Amygdala (tissue), 56 donors: ENCODE data around the gene CEP170.

Experiments used
- DNase-seq, 56 donors: peaks; one replicate each; lab custom pipeline; 2025; lab: John Stamatoyannopoulos, UW

CEP170 gene

DNA sequence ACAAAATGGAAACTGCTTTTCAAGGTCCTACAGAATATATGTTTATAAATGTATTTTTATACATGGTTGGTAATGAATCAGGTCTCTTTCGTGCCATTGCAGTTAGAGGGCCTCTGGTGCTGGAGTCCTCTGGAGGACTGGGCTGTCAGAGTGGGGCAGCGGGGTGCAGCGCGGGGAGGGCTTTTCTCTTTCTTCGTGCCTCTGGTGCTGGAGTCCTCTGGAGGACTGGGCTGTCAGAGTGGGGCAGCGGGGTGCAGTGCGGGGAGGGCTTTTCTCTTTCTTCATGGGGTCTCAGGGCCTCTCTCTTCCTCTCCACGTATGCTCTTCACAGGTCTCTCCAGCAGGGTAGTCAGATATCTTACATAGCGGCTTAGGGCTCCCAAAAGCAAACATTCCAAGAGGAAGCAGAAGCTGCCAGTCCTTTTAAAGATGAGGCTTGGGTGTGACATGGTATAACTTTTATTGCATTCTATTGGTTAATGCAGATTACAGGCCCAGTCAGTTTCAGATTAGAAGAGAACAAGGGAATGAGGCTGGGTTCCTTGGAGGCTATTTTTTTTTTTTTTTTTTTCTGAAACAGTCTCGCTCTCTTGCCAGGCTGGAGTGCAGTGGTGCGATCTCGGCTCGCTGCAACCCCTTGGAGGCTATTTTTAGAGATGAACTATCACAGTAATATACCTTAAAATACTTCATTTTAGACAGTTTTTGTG, 13.8 kb upstream of the CEP170 start:
- no peak for DNase-seq

DNA sequence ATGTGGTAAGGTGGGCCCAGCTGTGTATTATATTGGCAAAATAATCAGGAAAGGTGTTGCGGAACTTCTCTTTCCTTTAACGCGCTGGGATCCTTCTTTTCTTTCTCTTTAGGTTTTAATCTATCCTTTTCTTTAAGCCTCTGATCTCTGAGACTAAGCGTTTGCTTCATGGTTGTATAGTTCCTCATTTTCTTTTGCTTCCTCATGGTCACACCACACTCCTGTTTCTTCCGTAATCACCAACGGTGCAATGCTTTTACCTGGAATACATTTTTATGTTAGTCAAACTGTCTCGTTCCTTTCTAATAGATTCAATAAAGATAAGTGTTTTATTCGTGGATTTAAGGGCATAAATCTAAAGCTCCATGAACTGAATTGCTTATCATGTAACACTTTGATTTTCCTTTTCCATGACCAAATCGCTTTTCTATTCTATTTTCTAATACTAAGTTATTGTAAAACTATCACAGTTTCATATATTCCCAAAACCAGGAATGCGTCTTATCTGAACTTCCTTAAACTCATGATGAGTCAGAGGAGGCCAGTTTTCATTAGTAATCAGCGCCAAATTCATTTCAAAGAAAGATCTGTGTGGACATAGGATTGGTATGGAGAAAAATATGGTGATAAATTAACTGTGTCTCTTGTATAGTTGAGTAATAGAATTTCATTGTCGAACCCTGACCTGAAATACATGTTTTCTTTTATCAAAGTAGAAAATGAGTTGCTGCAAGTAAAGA, 13.0 kb upstream of the CEP170 start:
- no peak for DNase-seq

DNA sequence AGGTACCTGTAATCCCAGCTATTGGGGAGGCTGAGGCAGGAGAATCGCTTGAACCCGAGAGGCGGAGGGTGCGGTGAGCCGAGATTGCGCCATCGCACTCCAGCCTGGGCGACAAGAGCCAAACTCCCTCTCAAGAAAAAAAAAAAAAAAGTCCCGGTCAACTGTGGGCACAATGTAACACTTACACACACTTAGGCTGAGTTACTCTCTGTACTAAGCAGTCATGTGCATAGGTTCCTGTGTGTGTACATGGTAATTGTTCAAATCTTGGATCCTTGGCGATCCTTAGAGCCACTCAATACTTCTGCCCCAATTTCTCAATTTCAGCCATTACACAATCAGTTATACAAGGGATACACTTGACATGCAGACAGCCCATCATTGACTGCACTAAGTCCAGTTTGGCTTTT, 12.4 kb upstream of the CEP170 start:
- DNase-seq = no peak

DNA sequence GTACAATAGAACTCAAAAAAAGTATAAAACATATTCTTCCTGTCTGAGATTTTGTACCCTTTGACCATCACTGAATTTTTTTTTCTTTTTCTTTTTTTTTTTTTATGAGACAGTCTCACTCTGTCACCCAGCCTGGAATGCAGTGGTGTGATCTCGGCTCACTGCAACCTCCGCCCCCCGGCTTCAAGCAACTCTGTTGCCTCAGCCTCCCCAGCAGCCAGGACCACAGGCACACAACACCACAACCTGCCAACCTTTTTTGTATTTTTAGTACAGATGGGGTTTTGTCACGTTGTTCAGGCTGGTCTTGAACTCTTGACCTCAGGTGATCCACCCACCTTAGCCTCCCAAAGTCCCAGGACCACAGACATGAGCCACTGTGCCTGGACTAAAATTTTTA, 11.2 kb upstream of the CEP170 start:
- DNase-seq = no peak

DNA sequence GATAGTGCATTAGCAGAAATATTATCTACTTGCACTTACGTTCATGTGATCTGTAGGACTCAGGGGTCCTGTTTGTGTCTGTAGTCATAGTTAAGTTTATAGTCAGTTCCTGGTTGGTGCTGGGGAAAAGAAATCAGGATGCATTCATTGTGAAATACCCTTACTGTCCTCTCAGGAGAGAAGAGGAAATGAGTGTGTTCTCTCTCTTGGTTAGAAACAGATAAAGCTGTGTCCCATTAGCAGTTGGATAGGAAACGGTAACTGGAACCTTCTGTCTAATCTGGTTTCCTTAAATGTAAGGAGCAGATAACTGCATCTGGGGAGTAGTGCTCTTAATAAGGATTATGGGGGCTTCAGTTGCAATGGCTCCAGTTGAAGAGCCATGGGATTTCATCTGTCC, 9.6 kb upstream of the CEP170 start:
- no peak for DNase-seq

DNA sequence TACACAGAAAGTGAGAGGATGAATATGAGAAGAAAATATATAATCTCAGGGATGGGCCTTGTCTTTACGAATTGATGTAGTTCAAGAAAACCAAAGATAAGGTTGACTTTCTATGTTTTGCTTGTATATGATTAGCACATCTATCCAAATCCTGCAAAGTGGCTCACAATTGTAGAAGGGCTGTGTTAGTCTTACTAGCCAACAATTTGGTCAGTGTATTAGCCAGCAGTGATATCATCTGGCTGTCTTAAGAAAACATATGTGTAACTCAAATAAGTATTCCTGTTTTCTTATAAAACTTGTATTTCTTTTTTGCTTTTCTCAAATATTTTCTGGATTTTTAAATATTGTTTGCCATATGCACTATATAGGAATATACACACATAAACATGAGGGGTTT, 6.3 kb upstream of the CEP170 start:
- no peak for DNase-seq

DNA sequence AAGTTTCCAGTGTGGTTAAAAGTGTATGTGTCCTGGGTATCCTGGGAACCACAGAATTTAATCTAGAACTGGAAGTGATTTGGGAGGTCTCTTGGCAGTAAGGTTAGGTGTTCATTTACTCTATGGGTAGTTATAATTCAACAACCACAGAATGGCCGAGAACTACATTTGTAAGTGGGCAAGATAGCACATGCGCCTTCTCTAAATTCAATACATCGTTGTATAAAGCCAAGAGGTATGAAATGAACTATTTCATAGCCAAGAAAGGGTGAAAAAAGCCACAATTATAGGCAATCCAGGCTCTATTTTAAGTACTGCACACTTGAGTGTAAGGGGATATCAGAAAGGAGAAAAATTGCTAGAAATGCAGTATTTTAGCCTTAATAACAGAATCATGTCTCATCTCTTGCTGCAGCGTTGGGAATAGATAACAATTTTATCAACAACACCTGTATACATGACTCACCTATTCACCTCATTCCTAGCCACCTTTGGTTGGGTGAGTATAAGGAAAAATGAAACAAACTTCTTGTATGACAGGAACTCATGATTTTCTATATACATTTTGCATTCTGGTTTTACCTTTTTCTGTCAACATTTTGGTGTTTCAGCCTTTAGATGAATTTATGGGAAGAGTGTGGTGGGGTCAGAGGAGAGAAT, 5.3 kb upstream of the CEP170 start:
- DNase-seq = no peak

DNA sequence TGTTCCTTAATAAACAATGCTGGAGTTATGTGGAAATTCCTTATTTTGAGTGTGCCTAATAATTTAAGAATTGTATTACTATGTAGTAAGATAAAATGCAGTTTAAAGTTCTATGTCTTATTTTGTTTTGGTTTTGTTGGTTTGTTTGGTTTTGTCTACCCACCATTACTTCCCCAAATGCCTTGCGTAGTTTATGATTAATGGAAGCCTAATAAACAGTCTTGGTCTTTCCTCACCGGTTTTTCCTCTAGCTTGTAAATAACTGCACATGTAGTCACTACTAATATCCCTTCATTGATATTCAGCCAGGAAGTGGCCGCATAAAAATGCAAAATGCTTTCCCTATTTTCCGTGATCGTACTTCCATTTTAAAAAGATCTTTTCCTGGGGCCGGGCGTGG, 3.6 kb upstream of the CEP170 start:
- DNase-seq = no peak

DNA sequence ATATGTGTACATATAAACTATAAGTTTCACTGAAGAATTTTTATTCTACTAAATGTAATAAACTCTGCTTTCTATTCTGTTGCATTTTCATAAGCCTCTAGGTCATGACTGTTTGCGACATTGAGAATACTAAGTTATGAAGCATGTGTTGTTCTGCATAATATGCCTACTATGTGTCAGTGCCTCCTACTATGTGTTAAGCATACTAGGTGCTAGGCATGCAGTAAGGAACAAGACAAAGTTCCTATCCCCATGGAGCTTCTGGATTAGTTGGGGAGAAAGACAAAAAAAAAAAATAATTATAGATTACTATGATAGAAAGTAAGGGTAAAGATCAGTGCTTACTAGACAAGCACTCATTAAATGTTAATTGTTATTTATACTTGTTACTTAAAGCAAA, 2.1 kb upstream of the CEP170 start:
- DNase-seq = no peak

DNA sequence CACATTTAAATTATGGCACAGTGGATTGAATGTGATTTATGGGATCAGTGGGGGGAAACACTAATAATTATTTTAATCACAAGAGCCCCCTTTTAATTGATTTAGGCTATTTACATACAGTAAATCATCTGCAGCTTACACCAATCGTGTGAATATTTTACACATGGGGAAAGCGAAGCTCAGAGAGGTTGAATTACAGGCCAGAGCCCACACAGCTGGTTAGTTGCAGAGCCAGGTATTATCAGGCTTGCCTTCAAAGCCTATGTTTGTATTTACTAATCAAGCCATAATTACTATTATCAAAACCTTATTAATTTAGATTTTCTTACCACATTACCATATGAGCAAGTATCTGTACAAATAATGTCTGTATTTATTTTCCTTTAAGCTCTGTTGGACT, 1.5 kb upstream of the CEP170 start:
- no peak for DNase-seq

DNA sequence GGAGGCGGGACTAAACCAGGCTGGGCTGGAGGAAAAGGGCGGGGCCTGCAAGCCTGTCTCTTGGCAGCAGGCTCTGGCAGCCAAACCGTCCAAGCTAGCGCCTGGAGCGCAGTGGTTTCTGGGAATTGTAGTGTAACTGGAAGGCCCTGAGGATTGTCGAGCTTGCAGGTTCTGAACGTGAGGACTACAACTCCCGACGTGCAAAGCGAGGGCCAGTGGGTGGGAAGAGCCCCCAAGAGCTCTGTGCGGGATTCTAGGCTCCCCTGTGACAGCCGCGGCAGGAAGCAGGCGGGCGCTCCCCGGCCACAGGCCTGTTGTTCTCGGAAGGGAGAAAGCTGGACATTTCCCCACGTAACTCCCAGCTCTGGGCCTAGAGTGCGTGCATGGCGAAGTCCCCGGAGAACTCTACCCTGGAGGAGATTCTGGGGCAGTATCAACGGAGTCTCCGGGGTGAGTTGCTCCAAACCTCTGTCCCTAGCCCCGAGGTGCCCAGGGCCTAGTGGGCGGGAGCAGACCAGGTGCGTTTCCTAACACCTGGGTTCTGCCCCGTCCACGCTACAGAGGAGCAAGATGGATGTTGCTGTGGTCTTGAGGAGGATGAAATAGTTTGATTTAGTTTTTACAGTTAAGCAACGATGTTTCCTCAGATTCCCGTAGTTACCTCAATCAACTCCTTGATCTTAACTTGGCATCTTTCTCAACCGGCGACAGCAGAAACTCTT, 871 bp upstream of the CEP170 start, which contains the start of gene SDCCAG8:
SDCCAG8 (plus strand) TSS at position 251 of the 722 bp plus-strand sequence; CDS start at position 384, 133 bp downstream.
- peak; percentile 64 to 100 (median 99) for DNase-seq

DNA sequence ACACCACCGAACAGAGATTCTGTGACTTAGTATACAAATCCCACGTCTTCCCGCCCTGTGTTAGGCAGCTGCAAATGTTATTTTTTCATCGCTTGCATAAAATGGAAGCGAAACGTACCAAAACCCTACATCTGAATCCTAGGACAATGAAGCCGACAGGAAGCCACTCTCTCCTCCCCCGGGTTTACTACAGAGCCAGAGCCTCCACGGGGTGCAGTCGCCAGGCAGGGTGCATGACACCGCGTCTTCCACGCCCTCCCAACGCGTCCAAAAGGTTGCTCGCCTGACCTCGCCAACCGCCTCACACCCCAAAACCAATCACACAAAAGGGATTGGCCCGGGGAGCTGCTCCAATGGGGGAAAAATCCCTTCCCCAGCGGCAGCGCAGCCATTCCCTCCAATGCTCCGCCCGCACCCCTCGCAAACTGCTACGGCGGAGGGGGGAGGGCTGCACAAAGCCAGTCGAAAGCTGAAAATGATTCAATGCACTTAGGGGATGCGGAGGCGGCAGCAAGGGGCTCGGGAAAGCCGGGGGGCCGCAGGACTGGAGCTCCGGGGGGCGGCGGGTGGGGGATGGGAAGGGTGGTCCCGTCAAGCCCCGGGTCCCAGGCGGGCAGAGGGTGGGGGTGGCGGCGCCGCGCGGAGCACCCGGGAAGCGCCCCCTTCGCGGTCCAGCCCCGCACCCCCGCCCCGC, 701 bp downstream of the CEP170 start:
- peak in 49 of 56 donors; percentile 17 to 81 (median 63) for DNase-seq

DNA sequence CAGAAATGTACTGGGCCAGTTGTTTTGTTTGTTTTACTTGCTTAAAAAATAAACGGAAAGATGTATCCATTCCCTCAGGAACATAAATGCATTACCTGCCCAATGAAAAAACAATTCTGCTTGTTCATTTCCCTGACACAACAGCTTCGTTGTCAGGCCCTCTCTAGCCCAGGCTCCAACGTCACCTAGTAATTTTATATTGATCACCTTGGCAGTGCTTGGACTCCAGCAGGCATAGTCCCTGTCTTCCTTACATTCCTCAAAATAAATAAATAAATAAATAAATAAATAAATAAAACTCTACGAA, 1.2 kb downstream of the CEP170 start:
- DNase-seq = peak in 3 of 56 donors; percentile 6 to 52 (median 15)

DNA sequence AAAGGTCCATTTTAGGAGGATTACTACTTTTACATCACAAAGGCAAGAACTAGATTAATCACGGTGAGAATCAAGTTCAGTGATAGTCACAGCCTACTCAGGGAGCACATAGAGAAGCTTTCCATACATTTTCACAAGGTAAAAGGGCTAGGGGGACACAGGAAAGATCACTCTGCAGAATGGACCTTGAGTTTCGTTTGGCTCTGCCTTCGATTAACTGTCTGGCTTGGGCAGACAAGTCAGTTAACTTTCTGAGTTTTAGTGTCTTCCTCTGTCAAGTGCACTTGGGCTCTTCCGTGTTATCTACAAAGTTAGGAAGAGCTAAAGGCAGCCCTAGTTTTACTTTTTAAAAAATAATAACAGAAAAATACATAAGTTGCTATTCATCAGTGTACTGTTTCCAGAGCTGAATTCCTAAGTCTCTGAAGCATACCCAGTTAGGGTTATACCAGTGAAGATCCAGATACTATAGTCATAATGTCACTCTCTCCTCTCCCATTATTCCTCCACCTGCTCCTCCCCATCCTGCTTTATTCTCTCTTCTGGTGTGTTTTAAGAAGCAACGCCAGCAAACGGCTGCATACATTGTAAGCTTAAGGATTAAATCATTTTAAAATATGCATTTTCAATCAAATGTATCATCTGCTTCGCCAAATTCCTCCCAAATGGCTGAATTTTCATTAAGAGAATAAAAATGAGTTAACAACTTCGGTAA, 1.7 kb downstream of the CEP170 start:
- DNase-seq = no peak

DNA sequence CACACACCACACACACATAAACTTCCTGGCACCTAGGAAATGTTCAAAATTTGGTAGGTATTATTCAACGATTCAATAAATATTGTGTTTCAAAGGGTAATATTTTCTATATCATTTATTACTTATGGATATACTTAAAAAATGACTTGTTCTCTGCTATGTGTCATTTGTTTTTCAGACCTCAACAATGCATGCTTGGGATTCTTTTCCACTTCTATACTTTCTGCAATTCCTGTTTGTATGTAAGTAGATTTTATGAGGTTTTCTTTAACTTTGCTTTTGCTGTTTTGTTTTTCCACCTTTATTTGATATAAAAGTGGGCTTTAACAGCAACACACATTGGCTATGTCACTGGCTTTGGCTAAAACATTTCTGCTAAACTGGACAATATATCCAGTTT, 3.5 kb downstream of the CEP170 start:
- no peak for DNase-seq

DNA sequence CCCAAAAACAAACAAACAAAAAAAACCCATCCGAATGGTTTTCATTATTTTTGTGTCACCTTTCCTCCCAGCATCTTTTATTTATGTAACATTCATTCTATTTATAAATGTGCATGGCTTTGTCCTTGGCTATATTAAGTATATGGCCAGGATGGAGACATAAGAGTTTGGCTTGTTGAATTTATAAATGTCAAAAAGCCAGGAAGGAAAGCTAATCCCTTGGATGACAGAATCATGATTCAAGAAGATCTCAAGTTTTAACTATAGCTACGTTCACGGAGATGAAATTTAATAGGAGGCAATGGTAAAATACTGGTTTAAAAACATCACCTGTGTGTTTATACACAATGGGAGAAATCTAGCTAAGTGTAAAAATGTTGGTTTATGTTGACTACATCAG, 5.0 kb downstream of the CEP170 start:
- no peak for DNase-seq

DNA sequence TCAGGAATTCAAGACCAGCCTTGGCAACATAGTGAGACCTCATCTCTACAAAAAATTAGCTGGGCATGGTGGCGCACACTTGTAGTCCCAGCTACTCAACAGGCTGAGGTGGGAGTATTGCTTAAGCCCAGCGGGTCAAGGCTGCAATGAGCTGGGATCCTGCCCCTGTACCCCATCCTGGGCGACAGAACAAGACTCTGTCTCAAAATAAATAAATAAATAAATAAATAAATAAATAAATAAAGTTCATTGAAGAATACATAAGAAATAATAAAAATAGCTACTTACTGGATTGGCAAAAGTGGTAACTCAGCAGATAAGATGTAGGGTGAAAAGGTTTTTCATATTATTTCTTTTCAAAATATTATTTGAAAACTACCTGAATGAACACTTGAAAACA, 5.9 kb downstream of the CEP170 start:
- no peak for DNase-seq

DNA sequence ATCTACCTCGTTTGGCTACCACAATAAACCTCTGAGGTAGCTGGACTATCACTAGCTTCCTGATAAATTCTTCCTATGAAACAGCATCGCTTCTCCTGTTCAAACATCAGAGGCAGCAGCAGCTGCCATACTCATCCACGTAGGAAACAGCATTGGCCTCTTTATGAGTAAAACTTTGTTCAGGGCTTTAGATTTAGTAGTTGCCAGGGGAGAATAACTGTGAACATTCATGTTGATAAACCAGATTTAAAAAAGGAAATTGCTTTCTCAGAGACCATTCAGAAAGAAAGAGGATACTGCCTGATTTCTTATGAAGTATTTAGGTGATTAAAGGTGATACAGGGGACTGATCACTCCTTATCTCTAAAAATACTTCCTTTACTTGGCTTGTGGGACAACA, 7.2 kb downstream of the CEP170 start:
- no peak for DNase-seq

DNA sequence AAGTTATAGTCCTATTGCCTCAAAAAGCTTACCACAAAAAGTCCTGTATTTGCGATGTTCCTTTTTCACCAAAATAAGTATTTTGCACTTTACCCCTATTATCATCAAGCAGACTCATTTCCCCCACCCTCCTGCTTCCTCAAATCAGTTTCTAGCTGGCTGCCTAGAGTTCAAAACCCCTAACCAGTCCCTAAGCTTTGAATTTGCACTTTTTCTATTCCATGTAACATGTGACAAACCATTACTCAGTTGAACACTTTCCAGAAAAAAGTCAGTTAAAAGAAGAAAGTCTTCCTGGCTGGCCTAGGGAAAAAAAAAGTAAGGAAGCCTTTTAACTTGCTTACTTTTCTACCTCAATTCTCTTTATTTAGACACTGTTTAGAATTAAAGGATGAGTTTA, 8.2 kb downstream of the CEP170 start:
- no peak for DNase-seq

DNA sequence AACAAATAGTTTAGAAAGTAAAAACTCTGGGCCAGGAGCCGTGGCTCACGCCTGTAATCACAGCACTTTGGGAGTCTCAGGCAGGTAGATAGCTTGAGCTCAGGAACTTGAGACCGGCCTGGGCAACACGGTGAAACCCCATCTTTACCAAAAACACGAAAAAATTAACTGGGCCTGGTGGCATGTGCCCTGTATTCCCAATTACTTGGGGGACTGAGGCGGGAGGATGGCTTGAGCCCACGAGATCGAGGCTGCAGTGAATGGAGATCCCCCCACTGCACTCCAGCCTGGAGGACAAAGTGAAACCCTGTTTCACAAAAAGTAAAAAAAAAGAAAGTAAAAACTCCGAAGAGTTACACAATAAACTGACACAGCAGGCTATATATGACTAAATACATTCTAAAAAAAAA, 10.6 kb downstream of the CEP170 start:
- no peak for DNase-seq
